RWPE2 (cell line): ENCODE measurements around the gene GPR37L1.

Experiments used
- ATAC-seq: fragments of 200-7000 bp; cut with Tn5 transposase; 3 replicates; pipeline ENCODE4 v1.9.1; 2021; ENCODE audit warnings: low read depth
- DNase-seq: peaks from one replicate; pipeline ENCODE4 v3.0.0-alpha.2; 2020; ENCODE audit warnings: low spot score
- H3K27ac ChIP-seq: fragments of 450-650 bp; 2 replicates; pipeline ENCODE4 v1.5.1; 2017; ENCODE audit warnings: mild to moderate bottlenecking; ENCODE audit not compliant: poor library complexity, severe bottlenecking
- H3K27me3 ChIP-seq: fragments of 250-450 bp; sonication (Bioruptor Pico); 2 replicates; pipeline ENCODE4 v1.5.1; 2021; ENCODE audit warnings: mild to moderate bottlenecking, moderate library complexity; ENCODE audit not compliant: insufficient read depth, poor library complexity, severe bottlenecking
- H3K36me3 ChIP-seq: fragments of 250-450 bp; sonication (Bioruptor Pico); 2 replicates; pipeline ENCODE4 v1.5.1; 2020; ENCODE audit warnings: low read depth, mild to moderate bottlenecking, moderate library complexity
- H3K4me1 ChIP-seq: fragments of 250-450 bp; sonication (Bioruptor Pico); 2 replicates; pipeline ENCODE4 v1.5.1; 2021; ENCODE audit warnings: mild to moderate bottlenecking, moderate library complexity; ENCODE audit not compliant: insufficient read depth, poor library complexity, severe bottlenecking
- H3K4me3 ChIP-seq: fragments of 250-450 bp; sonication (Bioruptor Pico); 2 replicates; pipeline ENCODE4 v1.5.1; 2021; ENCODE audit warnings: mild to moderate bottlenecking, moderate library complexity; ENCODE audit not compliant: severe bottlenecking
- H3K9me3 ChIP-seq: fragments of 250-450 bp; sonication (Bioruptor Pico); 2 replicates; pipeline ENCODE4 v1.5.1; 2021; ENCODE audit warnings: mild to moderate bottlenecking, moderate library complexity; ENCODE audit not compliant: severe bottlenecking
- CTCF ChIP-seq: fragments of 450-650 bp; IDR thresholded peaks from one replicate; pipeline ENCODE4 v1.5.1; 2017; ENCODE audit warnings: mild to moderate bottlenecking, moderate library complexity; ENCODE audit not compliant: poor library complexity, severe bottlenecking

The GPR37L1 gene

GRCh38 chr1:202104073-202104472 is 18.6 kb upstream of the GPR37L1 start:
- DNase-seq = no peak
- no peaks in the 10 kb centered on the region for H3K9me3 ChIP-seq
- H3K36me3 ChIP-seq = no peaks in the 10 kb centered on the region
- TF ChIP-seq CTCF = no peak
- H3K27ac ChIP-seq = no peak overlapping the region
- no peak for ATAC-seq
- H3K4me3 ChIP-seq = no peak overlapping the region
- H3K4me1 ChIP-seq = peaks cover 7% of the 10 kb centered on the region
- no peaks in the 10 kb centered on the region for H3K27me3 ChIP-seq

GRCh38 chr1:202105571-202106339 is 17.0 kb upstream of the GPR37L1 start:
- no peak for TF ChIP-seq CTCF
- Histone ChIP-seq H3K4me3 (no peak overlapping the region), H3K27me3 (no peaks in the 10 kb centered on the region), H3K9me3 (no peaks in the 10 kb centered on the region), H3K4me1 (peaks cover 7% of the 10 kb centered on the region), H3K36me3 (no peaks in the 10 kb centered on the region), H3K27ac (peak overlapping the region; percentile 2)
- ATAC-seq (peak; percentile 80), DNase-seq (no peak)

DNA sequence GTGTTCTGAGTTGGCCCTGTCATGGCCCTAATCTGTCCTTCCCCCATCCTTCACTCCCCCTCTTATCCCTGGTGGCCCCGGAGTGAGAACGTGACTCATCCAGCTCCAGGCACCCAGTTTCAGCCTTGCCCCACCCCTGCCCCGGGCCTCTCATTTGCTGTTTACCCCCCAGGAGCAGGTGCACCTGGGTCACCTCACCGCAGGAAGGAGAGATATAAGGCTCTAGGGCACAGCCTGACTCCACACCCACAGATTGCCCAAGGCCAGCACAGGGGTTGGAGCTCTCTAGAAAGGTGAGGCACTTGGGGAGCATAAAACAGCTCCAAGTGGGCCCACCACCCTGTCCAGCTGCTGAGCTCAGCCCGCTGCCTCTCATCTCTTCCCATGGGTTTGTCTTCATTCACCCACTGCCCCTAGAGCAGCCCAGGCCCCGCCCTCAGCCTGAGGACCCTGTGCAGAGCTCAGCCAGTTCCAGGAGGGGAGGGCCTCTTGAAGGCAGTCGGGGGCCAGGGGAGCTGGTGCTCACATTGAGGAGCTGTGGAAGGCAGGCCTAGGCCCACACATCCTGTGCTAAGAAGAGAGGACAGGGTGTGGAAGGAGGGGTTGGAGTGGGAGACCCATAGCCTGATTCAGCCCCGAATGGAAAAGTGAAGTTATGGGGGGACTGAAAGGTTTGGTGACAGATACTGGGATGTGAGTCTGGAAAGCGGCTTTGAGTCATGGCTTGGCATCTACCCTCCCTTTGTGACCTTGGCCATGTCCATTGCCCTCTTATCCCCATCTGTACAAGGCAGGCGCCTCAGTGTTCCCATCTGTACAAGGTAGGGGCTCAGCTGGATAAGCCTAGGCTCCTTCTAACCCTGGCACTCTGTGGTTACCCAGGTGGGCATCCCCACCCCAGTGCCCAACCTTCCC is 16.1 kb upstream of the GPR37L1 start:
- TF ChIP-seq CTCF = no peak
- H3K36me3 ChIP-seq = no peaks in the 10 kb centered on the region
- H3K4me3 ChIP-seq = no peak overlapping the region
- H3K27ac ChIP-seq = no peak overlapping the region
- peaks cover 7% of the 10 kb centered on the region for H3K4me1 ChIP-seq
- no peaks in the 10 kb centered on the region for H3K27me3 ChIP-seq
- DNase-seq (no peak), ATAC-seq (peak; percentile 26; the same call in 2 of the 3 replicates)
- H3K9me3 ChIP-seq = no peaks in the 10 kb centered on the region

GRCh38 chr1:202107321-202107761 is 15.4 kb upstream of the GPR37L1 start:
- Histone ChIP-seq H3K9me3 (no peaks in the 10 kb centered on the region), H3K4me3 (no peak overlapping the region), H3K27ac (no peak overlapping the region), H3K27me3 (no peaks in the 10 kb centered on the region), H3K36me3 (no peaks in the 10 kb centered on the region), H3K4me1 (peaks cover 7% of the 10 kb centered on the region)
- no peak for ATAC-seq
- DNase-seq = no peak
- TF ChIP-seq CTCF = no peak
